ENCODE measurements around the gene ACD.

- TF ChIP-seq, protein P1, sequence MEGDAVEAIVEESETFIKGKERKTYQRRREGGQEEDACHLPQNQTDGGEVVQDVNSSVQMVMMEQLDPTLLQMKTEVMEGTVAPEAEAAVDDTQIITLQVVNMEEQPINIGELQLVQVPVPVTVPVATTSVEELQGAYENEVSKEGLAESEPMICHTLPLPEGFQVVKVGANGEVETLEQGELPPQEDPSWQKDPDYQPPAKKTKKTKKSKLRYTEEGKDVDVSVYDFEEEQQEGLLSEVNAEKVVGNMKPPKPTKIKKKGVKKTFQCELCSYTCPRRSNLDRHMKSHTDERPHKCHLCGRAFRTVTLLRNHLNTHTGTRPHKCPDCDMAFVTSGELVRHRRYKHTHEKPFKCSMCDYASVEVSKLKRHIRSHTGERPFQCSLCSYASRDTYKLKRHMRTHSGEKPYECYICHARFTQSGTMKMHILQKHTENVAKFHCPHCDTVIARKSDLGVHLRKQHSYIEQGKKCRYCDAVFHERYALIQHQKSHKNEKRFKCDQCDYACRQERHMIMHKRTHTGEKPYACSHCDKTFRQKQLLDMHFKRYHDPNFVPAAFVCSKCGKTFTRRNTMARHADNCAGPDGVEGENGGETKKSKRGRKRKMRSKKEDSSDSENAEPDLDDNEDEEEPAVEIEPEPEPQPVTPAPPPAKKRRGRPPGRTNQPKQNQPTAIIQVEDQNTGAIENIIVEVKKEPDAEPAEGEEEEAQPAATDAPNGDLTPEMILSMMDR (conservative IDR thresholded peaks at IDR 0.05) = no peak
- no peak for TF ChIP-seq ZFX (IDR thresholded peaks at IDR 0.05)
Observed at GRCh38 chr16:67653789-67654402, 6.2 kb downstream of the ACD start.

All from C4-2B (cell line).